Measurements from ENCODE around the gene FGF14. TPM values are rescaled to one million over a fixed set of nuclear protein-coding genes. Genes with fewer than 3 reads are reported as not detected.
"Not testable (repeated sequence)": the region's sequence is repeated elsewhere in the genome, so short reads cannot be mapped to it uniquely, and the experiment has no call there.

Gene FGF14
- total and polyA plus RNA-seq, 5 experiments from 2014 or later, result not detected

DNA sequence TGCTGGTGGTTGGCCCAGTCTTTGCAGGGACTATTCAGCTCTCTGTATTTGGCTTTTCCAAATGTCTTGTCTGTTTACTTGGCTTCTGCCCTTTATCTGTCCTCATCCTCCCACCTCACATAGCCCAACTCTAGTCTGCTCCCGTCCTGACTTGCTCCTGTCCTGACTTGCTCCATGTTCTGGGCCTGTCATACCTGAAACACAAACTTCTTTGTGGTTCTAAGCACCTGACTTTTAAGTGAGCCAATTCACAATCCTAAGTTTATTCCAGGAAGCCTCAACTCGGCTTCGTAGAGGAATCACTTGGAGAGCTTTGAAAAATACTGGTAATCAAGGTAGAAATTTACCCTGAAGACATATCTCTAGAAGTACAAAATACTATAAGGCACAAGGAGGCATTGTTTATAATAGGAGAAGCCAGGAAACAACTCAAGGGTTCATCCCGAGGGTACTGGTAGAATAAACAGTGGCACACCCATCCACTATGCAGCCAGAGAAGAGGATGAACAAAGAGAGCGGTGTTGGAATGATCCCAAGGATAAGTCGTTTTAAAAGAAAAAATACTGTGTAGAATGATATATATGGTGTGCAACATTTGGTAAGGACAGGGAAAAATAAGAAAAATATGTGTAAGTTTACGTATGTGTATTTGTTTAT lies 284.5 kb downstream of the FGF14 start:
- ATAC-seq (no peak), DNase-seq (no peak)
- Mint-ChIP-seq H3K4me1 (no peaks in the 10 kb centered on the region), H3K27me3 (peaks cover under 1 to 10% (median 7%) of the 10 kb centered on the region in 5 donors), H3K9me3 (peaks cover 0 to 7% (median 0%) of the 10 kb centered on the region in 9 donors), H3K27ac (no peak overlapping the region), H3K36me3 (no peaks in the 10 kb centered on the region), H3K4me3 (no peak overlapping the region)
- POLR2A ChIA-PET, result no interaction called here

DNA sequence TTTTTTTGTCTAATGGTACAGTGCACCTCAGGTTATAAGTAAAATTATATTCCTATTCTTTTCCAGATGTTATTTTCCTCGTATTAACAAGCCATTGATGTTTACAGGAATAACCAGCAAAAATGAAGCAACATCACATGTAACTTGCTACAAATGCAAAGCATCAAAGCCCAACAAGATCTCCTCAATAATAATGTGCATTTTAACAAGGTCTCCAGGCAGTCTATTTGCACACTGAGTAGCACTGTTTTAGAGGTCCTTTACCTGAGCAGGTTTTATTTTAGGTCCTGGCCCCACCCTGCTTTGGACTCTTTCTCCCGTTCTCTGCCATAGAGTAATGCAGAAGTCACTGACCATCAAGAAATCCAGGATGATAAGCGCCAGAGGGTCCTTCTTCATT lies 298.4 kb downstream of the FGF14 start:
- POLR2A ChIA-PET, result no interaction called here
- no peak overlapping the region for H3K27ac Mint-ChIP-seq
- no peaks in the 10 kb centered on the region for H3K36me3 Mint-ChIP-seq
- no peak for DNase-seq
- ATAC-seq, result no peak
- peaks cover 0 to 4% (median 0%) of the 10 kb centered on the region in 9 donors for H3K9me3 Mint-ChIP-seq
- peaks cover 0 to 8% (median 0%) of the 10 kb centered on the region in 5 donors for H3K27me3 Mint-ChIP-seq
- no peaks in the 10 kb centered on the region for H3K4me1 Mint-ChIP-seq
- no peak overlapping the region for H3K4me3 Mint-ChIP-seq

GRCh38 chr13:102100234-102100633 lies 301.6 kb downstream of the FGF14 start:
- Mint-ChIP-seq H3K4me3 (no peak overlapping the region), H3K36me3 (no peaks in the 10 kb centered on the region), H3K27me3 (peaks cover 0 to 8% (median 0%) of the 10 kb centered on the region in 5 donors), H3K27ac (no peak overlapping the region), H3K4me1 (no peaks in the 10 kb centered on the region), H3K9me3 (peaks cover 0 to 4% (median 0%) of the 10 kb centered on the region in 9 donors)
- DNase-seq, result no peak
- no peak for ATAC-seq
- POLR2A ChIA-PET, result no interaction called here

DNA sequence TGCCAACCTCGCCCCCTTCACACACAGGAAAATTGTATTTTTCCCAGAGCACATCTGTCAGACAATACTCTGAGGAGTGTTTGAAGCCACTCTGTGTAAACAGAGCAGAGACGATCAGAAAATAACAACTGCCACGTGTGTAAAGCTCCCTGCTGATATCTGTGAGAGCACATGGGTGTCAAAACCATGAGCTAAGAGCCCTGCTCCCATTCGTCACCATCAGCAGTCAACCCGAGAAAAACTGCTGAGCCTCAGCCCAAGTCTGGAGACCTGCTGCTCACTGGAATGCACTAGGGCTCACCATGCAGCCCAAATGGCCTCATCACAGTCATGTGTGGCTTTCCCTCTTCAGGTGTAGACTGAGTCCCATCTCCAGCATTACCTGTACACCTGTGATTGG lies 304.1 kb downstream of the FGF14 start:
- H3K4me3 Mint-ChIP-seq, result no peak overlapping the region
- POLR2A ChIA-PET, result no interaction called here
- DNase-seq (no peak), ATAC-seq (no peak)
- H3K36me3 Mint-ChIP-seq, result no peaks in the 10 kb centered on the region
- H3K27ac Mint-ChIP-seq, result no peak overlapping the region
- H3K4me1 Mint-ChIP-seq, result no peaks in the 10 kb centered on the region
- H3K9me3 Mint-ChIP-seq, result peaks cover 0 to 4% (median 0%) of the 10 kb centered on the region in 9 donors
- peaks cover 0 to 5% (median 0%) of the 10 kb centered on the region in 5 donors for H3K27me3 Mint-ChIP-seq

DNA sequence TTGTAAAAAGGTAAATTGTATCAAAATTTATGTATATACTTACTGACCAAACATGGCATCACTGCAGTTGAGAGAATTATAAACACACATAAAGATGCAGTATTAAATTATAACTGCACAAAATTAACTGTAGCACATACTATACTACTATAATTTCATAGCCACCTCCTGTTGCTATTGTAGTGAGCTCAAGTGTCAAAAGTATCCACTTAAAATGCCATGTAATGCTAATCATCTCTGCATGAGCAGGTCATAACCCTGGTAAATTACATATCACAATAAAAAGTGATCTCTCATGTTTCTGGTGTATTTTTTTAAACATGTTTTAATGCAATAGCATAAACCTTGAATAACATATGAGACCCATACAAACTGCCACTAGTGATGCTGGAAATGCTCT lies 308.6 kb downstream of the FGF14 start:
- H3K36me3 Mint-ChIP-seq, H3K27ac Mint-ChIP-seq, H3K4me3 Mint-ChIP-seq, H3K9me3 Mint-ChIP-seq, DNase-seq, ATAC-seq, H3K4me1 Mint-ChIP-seq: not testable (repeated sequence)
- POLR2A ChIA-PET, result interaction anchor here (0.7 kb wide), 1 partner anchor 764 kb away, joined by 3 read pairs; no protein-coding TSS in a partner anchor
- H3K27me3 Mint-ChIP-seq, result peaks cover 0 to 14% (median 8%) of the 10 kb centered on the region in 5 donors

DNA sequence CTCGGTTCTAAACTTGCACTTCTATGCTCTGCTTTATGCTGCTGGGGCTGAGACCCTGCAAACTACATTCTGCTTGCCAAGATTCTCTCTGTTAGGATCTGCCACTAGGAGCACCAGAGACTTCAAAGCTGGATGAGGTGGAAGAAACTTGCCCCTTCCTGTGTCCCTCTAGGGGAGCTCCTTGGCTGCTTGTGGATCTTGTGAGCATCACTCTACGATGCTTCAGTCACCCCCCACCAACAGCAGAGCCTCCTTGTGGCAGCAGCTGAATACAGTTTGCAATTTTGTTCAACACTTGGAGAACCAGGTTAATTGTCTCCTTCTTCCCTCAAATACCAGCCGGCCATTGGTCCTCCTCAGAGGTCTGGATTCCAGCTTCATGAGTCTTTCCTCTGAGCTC lies 310.6 kb downstream of the FGF14 start:
- Mint-ChIP-seq H3K4me1 (no peaks in the 10 kb centered on the region), H3K27me3 (peaks cover 1 to 21% (median 8%) of the 10 kb centered on the region in 5 donors), H3K9me3 (no peaks in the 10 kb centered on the region), H3K36me3 (no peaks in the 10 kb centered on the region), H3K4me3 (no peak overlapping the region), H3K27ac (no peak overlapping the region)
- POLR2A ChIA-PET, result no interaction called here
- ATAC-seq, result no peak
- no peak for DNase-seq

- POLR2A ChIA-PET, result no interaction called here
- no peaks in the 10 kb centered on the region for H3K36me3 Mint-ChIP-seq
These were observed 311.3 kb downstream of the FGF14 start for GRCh38 chr13:102090532-102090931.

GRCh38 chr13:102089722-102090121 lies 312.1 kb downstream of the FGF14 start:
- POLR2A ChIA-PET, result no interaction called here
- Mint-ChIP-seq H3K27ac (no peak overlapping the region), H3K4me3 (no peak overlapping the region), H3K9me3 (no peaks in the 10 kb centered on the region), H3K36me3 (no peaks in the 10 kb centered on the region), H3K4me1 (no peaks in the 10 kb centered on the region), H3K27me3 (peaks cover 1 to 21% (median 8%) of the 10 kb centered on the region in 5 donors)
- ATAC-seq, result no peak
- no peak for DNase-seq

More at GRCh38 chr13:102090532-102090931, 311.3 kb downstream of the FGF14 start:
- Mint-ChIP-seq H3K4me3 (no peak overlapping the region), H3K4me1 (no peaks in the 10 kb centered on the region), H3K27ac (no peak overlapping the region), H3K27me3 (peaks cover 1 to 21% (median 8%) of the 10 kb centered on the region in 5 donors), H3K9me3 (no peaks in the 10 kb centered on the region)
- DNase-seq, result no peak
- ATAC-seq, result no peak

DNA sequence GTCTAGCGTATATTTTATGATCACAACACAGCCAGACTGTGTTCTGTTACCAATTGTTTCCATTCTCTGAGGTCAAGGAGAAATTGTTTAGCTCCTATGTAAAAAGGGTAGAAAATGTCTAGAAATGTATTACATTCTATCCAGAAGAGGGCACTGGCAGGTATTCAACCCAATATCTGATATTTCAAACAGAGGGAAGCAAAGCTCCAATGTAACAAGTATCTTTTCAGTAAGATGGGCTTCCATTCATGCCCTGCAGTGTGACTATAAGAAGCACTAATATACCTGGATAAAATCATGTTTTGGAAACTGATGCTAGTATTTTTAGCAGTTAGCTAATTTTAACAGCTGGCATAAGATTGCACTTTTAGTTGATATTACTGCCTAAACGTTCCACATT lies 312.7 kb downstream of the FGF14 start:
- POLR2A ChIA-PET, result no interaction called here
- no peaks in the 10 kb centered on the region for H3K4me1 Mint-ChIP-seq

GRCh38 chr13:102073251-102073650 lies 328.6 kb downstream of the FGF14 start:
- H3K36me3 Mint-ChIP-seq, result no peaks in the 10 kb centered on the region
- no peak for DNase-seq
- H3K4me3 Mint-ChIP-seq, result no peak overlapping the region
- ATAC-seq, result no peak
- H3K27me3 Mint-ChIP-seq, result no peaks in the 10 kb centered on the region
- POLR2A ChIA-PET, result no interaction called here
- peaks cover 0 to 10% (median 0%) of the 10 kb centered on the region in 9 donors for H3K9me3 Mint-ChIP-seq
- no peak overlapping the region for H3K27ac Mint-ChIP-seq
- no peaks in the 10 kb centered on the region for H3K4me1 Mint-ChIP-seq

More for the DNA sequence above, 312.7 kb downstream of the FGF14 start:
- H3K27ac Mint-ChIP-seq, result no peak overlapping the region
- no peaks in the 10 kb centered on the region for H3K36me3 Mint-ChIP-seq
- ATAC-seq (no peak), DNase-seq (no peak)
- no peaks in the 10 kb centered on the region for H3K9me3 Mint-ChIP-seq
- peaks cover 1 to 21% (median 8%) of the 10 kb centered on the region in 5 donors for H3K27me3 Mint-ChIP-seq
- H3K4me3 Mint-ChIP-seq, result no peak overlapping the region

DNA sequence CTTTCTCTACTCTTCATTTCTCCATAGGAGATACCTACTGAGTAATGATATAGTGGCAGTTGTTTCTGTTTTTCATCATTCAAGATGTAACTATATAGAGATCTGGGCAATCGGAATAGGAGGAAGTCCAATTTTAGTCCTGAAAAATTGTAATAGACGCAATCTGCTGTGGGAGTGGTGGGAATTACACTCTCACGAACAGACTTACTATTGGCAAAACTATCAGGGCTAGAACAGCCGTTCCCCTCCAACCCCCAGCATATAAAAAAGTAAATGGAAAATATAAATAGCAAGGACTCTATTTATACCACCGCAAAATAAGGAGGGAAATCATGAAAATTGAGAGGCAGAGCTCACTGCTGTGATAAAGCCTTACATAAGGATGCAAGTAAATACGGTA lies 330.1 kb downstream of the FGF14 start:
- Mint-ChIP-seq H3K27me3 (no peaks in the 10 kb centered on the region), H3K27ac (no peak overlapping the region), H3K4me3 (no peak overlapping the region), H3K4me1 (no peaks in the 10 kb centered on the region), H3K9me3 (peaks cover 0 to 4% (median 2%) of the 10 kb centered on the region in 9 donors), H3K36me3 (no peaks in the 10 kb centered on the region)
- POLR2A ChIA-PET, result no interaction called here
- DNase-seq (no peak), ATAC-seq (no peak)

DNA sequence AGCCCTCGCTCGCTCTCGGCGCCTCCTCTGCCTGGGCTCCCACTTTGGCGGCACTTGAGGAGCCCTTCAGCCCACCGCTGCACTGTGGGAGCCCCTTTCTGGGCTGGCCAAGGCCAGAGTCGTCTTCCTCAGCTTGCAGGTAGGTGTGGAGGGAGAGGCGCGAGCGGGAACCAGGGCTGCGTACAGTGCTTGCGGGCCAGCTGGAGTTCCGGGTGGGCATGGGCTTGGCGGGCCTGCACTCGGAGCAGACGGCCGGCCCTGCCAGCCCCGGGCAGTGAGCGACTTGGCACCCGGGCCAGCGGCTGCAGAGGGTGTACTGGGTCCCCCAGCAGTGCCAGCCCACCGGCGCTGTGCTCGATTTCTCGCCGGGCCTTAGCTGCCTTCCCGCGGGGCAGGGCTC lies 333.5 kb downstream of the FGF14 start:
- DNase-seq, H3K27ac Mint-ChIP-seq, POLR2A ChIA-PET, H3K27me3 Mint-ChIP-seq, H3K36me3 Mint-ChIP-seq, H3K4me1 Mint-ChIP-seq, H3K9me3 Mint-ChIP-seq, ATAC-seq, H3K4me3 Mint-ChIP-seq: not testable (repeated sequence)

DNA sequence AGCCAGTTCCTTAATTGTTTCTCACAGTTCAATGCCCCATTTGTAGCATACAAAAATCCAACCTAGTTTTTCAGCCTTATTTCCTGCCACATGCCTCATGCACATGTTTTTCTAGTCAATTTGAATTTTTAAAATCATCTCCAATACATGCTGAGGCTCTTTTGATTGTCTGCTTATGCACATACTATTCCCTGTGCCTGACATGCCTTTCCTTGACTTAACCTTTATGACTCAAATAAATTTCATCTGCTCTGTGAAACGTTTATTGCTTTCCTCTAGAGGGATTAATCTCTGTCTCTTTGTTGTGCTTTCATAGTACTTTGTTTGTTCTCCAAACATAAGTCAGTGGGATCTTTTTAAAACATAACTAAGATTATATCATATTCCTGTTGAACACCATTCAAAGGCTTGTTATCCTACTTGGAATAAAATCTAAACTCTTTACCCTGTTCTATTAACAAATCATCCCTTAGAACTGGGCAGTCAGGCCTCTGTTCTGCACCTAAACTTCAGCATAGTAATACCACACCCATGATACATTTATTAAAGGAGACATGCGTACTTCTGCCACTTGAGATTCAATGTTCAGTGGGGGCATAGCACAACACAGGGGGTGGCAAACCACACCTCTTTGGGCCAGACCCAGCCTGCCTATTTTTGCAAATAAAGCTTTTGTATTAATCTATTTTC lies 346.6 kb downstream of the FGF14 start:
- ATAC-seq, result no peak
- Mint-ChIP-seq H3K27me3 (no peaks in the 10 kb centered on the region), H3K4me1 (no peaks in the 10 kb centered on the region), H3K36me3 (peaks cover 0 to 19% (median 0%) of the 10 kb centered on the region in 3 donors), H3K9me3 (peaks cover 2 to 48% (median 32%) of the 10 kb centered on the region in 9 donors), H3K27ac (no peak overlapping the region), H3K4me3 (no peak overlapping the region)
- no peak for DNase-seq
- POLR2A ChIA-PET, result no interaction called here
